ENCODE measurements around the gene RPS6KB2. TPM values are rescaled to one million over a fixed set of nuclear protein-coding genes. Genes with fewer than 3 reads are reported as not detected.

The RPS6KB2 gene
- total RNA-seq, 4 donors from 2014 or later, result 22.2 to 35.4 (median 27.0) TPM

- no peak for TF ChIP-seq CTCF (IDR thresholded peaks at IDR 0.05; ENCODE audit: low read depth)
Observed at GRCh38 chr11:67420646-67421429, 7.5 kb upstream of the RPS6KB2 start.

- TF ChIP-seq CTCF (IDR thresholded peaks at IDR 0.05; ENCODE audit: low read depth), result no peak
Observed at GRCh38 chr11:67421430-67422031, 6.8 kb upstream of the RPS6KB2 start.

- no peak for TF ChIP-seq CTCF (IDR thresholded peaks at IDR 0.05; ENCODE audit: low read depth)
Observed at GRCh38 chr11:67422891-67423290, 5.4 kb upstream of the RPS6KB2 start.

GRCh38 chr11:67423466-67423865, 4.8 kb upstream of the RPS6KB2 start:
- TF ChIP-seq CTCF (IDR thresholded peaks at IDR 0.05; ENCODE audit: low read depth), result no peak

- TF ChIP-seq CTCF (IDR thresholded peaks at IDR 0.05; ENCODE audit: low read depth), result no peak
Observed at GRCh38 chr11:67423891-67424613, 4.2 kb upstream of the RPS6KB2 start.

- TF ChIP-seq CTCF (IDR thresholded peaks at IDR 0.05; ENCODE audit: low read depth), result no peak
Observed at GRCh38 chr11:67429038-67429668, 859 bp downstream of the RPS6KB2 start.

- TF ChIP-seq CTCF (IDR thresholded peaks at IDR 0.05; ENCODE audit: low read depth), result no peak
Observed at GRCh38 chr11:67429722-67430121, 1.4 kb downstream of the RPS6KB2 start.

Measured in subcutaneous adipose tissue (tissue), 4 donors.